ENCODE results near the gene ADGRF1. TPM values are rescaled to one million over a fixed set of nuclear protein-coding genes. Genes with fewer than 3 reads are reported as not detected.

The ADGRF1 gene
- total and polyA plus RNA-seq, 7 donors: not detected

- H3K27me3 ChIP-seq (ENCODE audit: insufficient read depth in 3 of 3, low read length in 2 of 3): peaks cover 1 to 7% (median 2%) of the 10 kb centered on the region in 3 donors
- H3K36me3 ChIP-seq (ENCODE audit: insufficient read depth in 1 of 2, low read depth in 1 of 2): no peaks in the 10 kb centered on the region
- no peak overlapping the region for H3K27ac ChIP-seq
- no peaks in the 10 kb centered on the region for H3K4me1 ChIP-seq
- intact Hi-C loops (cut with DNase I): no loop called here
- 94 to 100% (median 96%) methylated on average over 3 of the region's 3 CpGs for WGBS, 3 donors
- H3K4me3 ChIP-seq: no peak overlapping the region
- no peak for TF ChIP-seq CTCF (IDR thresholded peaks at IDR 0.05)
- ATAC-seq: no peak
- no peak for DNase-seq
- H3K9me3 ChIP-seq: no peaks in the 10 kb centered on the region
Measured at GRCh38 chr6:47008397-47008763, 33.8 kb downstream of the ADGRF1 start.

DNA sequence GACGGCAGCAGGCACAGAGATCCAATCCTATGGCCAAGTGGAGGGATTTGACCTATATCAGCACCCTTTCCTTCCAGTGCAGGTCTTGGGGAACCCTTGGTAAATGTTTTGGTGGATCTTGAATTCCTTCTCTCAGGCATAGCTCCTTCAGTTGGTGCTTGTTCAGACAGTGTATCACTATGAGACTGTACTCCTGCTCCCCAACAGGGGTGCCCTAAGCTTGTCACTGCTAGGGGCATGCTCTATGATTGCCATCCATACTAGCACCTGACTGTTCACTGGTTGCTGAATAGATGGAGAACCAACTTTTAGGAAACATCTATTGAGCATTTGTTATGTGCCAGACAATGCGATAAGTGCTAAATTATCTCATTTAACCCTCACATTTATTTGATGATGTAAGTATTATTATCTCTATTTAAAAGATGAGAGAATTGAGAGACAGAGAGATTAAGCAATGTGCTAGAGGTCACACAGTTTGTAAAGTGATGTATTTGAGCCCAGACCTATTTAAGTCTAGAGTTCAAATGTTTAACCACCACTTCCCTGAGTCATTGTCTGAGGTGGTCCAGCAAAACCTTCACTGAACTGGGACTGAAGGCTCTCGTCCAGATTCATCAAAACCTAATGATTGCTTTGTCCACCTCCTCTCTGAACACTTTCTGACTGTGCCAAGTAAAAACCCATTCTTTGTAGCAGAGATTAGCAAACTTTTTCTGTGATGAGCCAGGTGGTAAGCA is 34.3 kb downstream of the ADGRF1 start:
- H3K4me3 ChIP-seq: no peak overlapping the region
- 75 to 93% (median 84%) methylated on average over 3 of the region's 3 CpGs for WGBS, 3 donors
- no peak overlapping the region for H3K27ac ChIP-seq
- ATAC-seq (no peak), DNase-seq (no peak)
- no peaks in the 10 kb centered on the region for H3K9me3 ChIP-seq
- H3K4me1 ChIP-seq: no peaks in the 10 kb centered on the region
- TF ChIP-seq CTCF (IDR thresholded peaks at IDR 0.05): no peak
- H3K27me3 ChIP-seq (ENCODE audit: insufficient read depth in 3 of 3, low read length in 2 of 3): peaks cover 1 to 7% (median 2%) of the 10 kb centered on the region in 3 donors
- intact Hi-C loops (cut with DNase I): no loop called here
- no peaks in the 10 kb centered on the region for H3K36me3 ChIP-seq (ENCODE audit: insufficient read depth in 1 of 2, low read depth in 1 of 2)

GRCh38 chr6:47005486-47005885 is 36.6 kb downstream of the ADGRF1 start:
- no peak overlapping the region for H3K27ac ChIP-seq
- H3K4me3 ChIP-seq: no peak overlapping the region
- no peaks in the 10 kb centered on the region for H3K9me3 ChIP-seq
- WGBS, 3 donors: 92 to 97% (median 94%) methylated on average over 1 of the region's 1 CpG
- no peak for DNase-seq
- H3K27me3 ChIP-seq (ENCODE audit: insufficient read depth in 3 of 3, low read length in 2 of 3): peaks cover 0 to 2% (median 1%) of the 10 kb centered on the region in 3 donors
- H3K4me1 ChIP-seq: no peaks in the 10 kb centered on the region
- TF ChIP-seq CTCF (IDR thresholded peaks at IDR 0.05): no peak
- H3K36me3 ChIP-seq (ENCODE audit: insufficient read depth in 1 of 2, low read depth in 1 of 2): no peaks in the 10 kb centered on the region
- intact Hi-C loops (cut with DNase I): no loop called here
- ATAC-seq: no peak

DNA sequence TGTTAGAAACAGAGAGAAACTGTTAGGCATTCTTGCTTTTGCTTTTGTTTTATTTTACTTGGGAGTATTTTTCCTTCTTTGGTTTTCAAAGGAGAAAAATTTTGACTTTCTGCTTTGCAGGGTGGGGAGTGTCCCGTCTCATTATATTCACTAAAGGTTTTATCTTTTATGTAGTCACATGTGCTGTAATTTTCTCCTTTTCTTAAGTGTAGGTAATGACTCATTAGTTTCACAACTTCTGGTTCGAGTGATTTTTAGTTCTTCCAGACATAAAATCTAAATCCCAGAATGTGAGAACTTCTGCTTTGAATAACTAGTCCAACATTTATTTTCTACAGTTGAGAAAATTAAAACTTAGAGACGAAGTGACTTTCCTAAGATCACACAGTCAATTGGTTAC is 37.7 kb downstream of the ADGRF1 start:
- peaks cover 0 to 2% (median 1%) of the 10 kb centered on the region in 3 donors for H3K27me3 ChIP-seq (ENCODE audit: insufficient read depth in 3 of 3, low read length in 2 of 3)
- no peak overlapping the region for H3K4me3 ChIP-seq
- ATAC-seq: no peak
- 66 to 83% (median 74%) methylated on average over 3 of the region's 3 CpGs for WGBS, 3 donors
- H3K27ac ChIP-seq: no peak overlapping the region
- no peaks in the 10 kb centered on the region for H3K36me3 ChIP-seq (ENCODE audit: insufficient read depth in 1 of 2, low read depth in 1 of 2)
- intact Hi-C loops (cut with DNase I): no loop called here
- H3K4me1 ChIP-seq: no peaks in the 10 kb centered on the region
- no peak for DNase-seq
- no peaks in the 10 kb centered on the region for H3K9me3 ChIP-seq
- TF ChIP-seq CTCF (IDR thresholded peaks at IDR 0.05): no peak

- Histone ChIP-seq H3K36me3 (ENCODE audit: insufficient read depth in 1 of 2, low read depth in 1 of 2) (no peaks in the 10 kb centered on the region), H3K27me3 (ENCODE audit: insufficient read depth in 3 of 3, low read length in 2 of 3) (peaks cover 0 to 2% (median 0%) of the 10 kb centered on the region in 3 donors), H3K9me3 (no peaks in the 10 kb centered on the region), H3K4me3 (no peak overlapping the region), H3K27ac (no peak overlapping the region), H3K4me1 (no peaks in the 10 kb centered on the region)
- no peak for DNase-seq
- WGBS, 3 donors: 87 to 90% (median 89%) methylated on average over 4 of the region's 4 CpGs
- no peak for TF ChIP-seq CTCF (IDR thresholded peaks at IDR 0.05)
- intact Hi-C loops (cut with DNase I): no loop called here
- ATAC-seq: no peak
Measured at GRCh38 chr6:47000842-47001241, 41.3 kb downstream of the ADGRF1 start.
